Umbilical cord (tissue), 2 donors: Measurements from ENCODE around the gene UBE2J1. TPM values are rescaled to one million over a fixed set of nuclear protein-coding genes. Genes with fewer than 3 reads are reported as not detected.

ENCODE experiments used
- DNase-seq: peaks from one replicate; pipeline ENCODE4 v3.0.0-alpha.2; 2015; ENCODE audit warnings: low spot score
- total RNA-seq: library from RNA; depleted of rRNA; stranded (reverse); fragments of >200 nt; gene quantifications from one replicate; pipeline ENCODE4 v1.2.3, GENCODE V29; 2014; ENCODE audit warnings: low replicate concordance; ENCODE audit not compliant: insufficient read depth

Gene UBE2J1
- total RNA-seq, 1 donor from 2014 or later: 42.6 TPM

DNA sequence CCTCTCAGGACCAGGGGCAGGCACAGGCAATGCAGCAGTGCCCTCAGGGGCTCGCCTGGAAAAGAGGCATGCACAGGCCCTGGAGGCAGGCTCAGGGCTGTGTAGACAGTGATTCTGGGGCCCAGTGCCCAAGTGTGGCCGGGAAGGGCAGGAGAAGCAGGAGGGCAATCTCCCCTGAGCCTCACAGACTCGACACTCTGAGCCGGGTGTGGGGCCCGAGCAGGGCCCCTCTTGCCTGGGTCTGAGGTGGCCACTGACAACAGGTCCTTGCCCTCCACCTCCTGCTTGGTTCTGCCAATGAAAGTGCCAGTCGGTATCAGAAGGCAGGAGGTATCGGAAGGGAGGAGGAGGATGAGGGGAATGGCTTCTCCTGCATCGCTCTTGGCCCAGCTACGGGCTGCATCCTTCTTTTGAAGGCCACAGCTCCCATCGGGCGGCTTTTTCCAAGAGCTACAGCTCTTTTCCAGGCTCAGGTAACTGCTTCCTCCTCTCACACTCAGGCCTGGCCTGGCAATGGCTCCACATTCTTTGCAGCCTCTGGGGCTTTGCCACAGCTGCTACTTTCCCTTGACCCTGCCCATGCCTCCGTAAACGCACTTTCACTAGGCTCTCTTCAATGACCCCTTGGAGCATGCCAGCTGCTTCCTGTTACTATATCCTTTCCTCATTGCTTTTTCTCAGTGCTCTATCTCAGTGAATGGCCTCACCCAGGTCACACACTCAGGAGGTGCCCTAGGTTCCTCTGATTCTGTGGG lies 61.9 kb downstream of the UBE2J1 start:
- DNase-seq: no peak

DNA sequence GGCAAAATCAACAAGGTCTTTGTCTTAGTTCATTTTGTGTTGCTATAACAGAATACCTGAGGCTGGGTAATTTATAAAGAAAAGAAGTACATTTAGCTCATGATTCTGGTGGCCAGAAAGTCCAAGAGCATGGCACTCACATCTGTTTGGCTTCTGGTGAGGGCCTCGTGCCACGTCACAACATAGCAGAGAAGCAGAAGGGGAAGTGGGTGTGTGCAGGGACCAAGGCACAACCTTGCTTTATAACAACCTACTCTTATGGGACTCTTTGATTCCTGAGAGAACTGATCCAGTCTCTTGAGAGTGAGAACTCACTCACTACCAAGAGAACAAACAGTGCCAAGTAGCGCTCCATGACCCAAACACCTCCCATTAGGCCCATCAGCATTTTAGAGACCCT lies 62.8 kb downstream of the UBE2J1 start:
- DNase-seq: no peak

DNA sequence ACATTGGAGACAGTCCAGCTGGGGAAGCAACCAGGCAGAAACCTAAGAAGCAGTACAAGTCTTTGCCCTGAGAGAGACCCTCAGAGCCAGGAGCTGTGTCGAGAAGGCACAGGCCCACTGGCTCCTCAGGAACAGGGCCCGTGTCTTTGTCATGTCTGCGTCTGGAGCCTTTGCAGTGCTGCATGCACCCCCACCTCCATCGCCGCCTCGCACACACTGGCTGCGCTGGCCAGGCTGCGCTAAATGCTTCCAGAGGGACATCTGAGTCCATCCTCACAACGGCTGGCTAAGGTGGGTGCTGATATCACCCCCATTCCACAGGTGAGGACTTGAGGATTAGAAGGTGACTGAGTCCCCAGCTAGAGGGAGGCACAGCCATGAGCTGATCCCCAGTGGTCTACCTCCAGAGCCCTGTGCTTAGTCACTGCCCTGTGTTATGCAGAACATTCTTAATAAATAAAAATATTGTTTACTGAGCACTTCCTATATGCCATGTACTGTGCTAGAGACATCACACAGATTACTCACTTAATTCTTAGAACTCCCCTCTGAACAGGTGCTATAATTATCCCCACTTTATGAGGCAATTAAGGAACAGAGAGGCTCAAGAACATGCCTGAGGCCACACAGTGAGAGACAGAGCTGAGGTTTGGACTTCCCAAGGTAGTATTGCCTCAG lies 65.0 kb downstream of the UBE2J1 start:
- no peak for DNase-seq

DNA sequence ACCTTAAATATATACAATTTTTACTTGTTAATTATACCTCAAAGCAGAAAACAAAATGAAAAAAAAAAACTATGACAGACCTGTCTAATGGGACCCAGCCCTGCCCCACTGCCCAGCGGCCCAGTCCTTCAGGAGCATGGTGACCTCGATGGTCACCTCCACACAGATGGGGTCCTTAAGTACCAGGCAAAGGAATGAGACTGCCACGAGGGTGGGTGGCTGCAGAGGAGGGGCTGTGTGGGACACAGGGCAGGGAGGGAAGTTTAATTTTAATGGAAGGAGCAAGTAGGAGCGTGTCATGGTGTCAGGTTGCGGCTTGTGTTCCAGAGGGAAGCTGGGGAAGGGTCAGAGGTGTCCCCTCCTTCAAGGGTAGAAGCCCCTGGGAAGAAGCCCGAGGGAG lies 66.0 kb downstream of the UBE2J1 start:
- DNase-seq: no peak

DNA sequence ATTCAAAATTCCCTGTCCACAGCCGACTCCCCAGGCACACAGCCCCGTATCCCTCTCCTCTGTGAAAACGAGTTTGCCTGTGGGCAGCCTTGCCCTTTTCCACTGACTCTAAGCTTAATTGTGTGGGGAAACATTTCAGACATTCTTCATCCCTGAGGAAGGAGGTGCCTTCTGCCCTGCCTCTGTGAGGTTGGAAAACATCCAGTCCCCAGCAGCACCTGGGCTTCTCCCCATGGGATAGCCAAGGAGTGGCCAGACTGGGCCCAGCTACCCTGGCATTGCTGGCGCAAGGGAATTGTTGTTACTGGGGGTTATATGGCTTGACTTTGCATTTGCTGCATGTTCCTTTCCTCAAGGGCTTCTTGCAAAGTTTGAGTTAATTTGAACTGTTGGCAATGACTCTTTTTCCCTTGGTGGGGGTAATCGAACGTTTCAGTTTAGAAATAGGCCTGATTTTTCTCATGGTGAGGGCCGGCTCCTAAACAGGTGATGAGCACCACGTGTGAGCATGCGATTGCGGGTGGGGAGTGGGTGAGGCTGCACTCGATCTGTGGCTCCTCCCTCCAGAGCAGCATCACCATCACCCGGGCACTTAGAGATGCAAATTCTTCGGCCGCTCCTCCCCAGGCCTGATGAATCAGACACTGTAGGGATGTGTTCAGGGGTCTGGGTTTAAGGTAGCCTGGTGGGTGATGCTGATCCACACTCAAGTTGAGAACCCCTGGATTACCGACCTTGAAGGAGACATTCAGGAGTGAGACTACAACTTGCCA lies 67.4 kb downstream of the UBE2J1 start:
- no peak for DNase-seq

DNA sequence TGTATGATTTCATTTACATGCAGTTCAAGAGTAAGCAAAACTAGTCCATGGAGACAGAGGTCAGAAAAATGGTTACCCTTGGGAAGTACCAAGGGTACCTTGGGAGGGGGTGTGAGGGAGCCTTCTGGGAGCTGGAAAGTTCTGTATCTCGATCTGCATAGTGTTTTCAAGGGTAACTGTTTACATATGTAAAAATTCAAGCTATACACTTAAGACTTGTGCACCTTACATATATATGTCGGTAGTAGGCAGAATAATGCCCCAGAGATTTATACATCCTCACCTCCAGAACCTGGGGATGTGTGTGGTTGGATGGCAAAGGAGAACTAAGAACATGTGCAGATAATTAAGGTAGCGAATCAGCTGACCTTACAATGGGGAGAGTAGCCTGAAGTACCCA lies 68.4 kb downstream of the UBE2J1 start:
- DNase-seq: no peak

DNA sequence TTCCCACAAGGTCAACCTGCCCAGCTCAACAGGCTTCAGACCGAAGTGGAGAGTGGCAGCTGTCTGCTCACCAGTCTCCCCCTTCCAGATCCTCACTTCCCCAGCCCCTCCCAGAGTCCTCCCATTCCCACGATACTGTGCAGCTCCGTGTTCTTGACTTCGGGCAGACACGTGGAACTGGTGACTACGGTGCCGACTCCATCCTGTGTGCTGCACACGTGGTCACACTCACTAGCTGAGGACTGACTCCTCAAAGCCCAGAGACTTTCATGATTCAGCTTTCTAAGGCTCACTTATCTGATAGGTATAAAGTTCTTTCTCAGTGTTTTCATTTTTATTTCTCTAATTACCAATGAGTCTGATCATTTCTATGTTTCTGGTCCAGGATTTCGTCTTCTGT lies 69.8 kb downstream of the UBE2J1 start:
- no peak for DNase-seq

DNA sequence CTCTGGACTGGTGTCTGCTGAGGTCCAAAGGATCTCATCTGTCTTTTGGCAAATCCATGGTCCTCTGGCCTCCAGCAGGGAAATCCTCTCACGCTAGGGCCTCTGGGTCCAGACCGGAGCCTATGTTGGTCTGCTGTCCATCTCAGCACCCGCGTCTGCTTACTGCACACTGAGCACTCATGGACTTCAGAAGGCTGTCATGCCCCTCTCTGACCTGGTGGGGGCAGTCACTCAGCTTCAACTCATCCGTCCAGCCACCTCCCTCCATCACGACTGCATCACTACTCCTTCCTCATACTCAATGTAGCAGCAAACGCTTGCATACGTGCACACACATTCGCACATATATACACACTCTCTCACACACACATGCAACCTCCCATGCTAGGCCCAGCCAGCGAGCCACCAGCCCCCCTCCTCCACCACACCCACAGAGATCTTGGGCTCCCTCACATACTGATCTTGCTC lies 70.7 kb downstream of the UBE2J1 start:
- no peak for DNase-seq

DNA sequence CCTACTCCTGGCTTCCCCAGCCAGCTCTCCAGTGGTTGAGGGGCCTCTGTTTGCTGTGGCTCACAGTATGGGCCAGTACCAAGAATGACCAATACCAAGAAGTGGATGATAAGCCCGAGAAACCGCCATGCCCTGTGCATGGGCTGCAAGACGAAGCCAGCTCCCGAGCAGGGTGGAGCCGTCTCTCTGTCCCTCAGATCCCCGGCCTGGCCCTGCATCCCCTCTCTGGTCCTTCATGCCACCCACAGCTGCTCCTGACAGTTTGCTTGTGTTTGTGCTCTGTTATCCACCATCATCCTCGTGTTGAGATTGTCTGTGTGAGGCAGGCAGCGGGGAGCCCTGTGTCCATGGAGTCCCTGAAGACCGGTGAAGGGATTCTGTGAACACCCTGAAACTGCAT lies 73.6 kb downstream of the UBE2J1 start:
- no peak for DNase-seq

Other genes starting within 250 kb of the UBE2J1 start
- 4.3 TPM for gene SRSF12, start 234.7 kb downstream of the UBE2J1 start, total RNA-seq
- 23.8 TPM for gene PM20D2, start 206.7 kb downstream of the UBE2J1 start, total RNA-seq
- 0.24 TPM for gene GABRR1, start 135.4 kb downstream of the UBE2J1 start, total RNA-seq
- gene GABRR2, start 37.4 kb downstream of the UBE2J1 start, total RNA-seq: not detected
- gene RRAGD, start 59.6 kb upstream of the UBE2J1 start, total RNA-seq: 9.6 TPM
- gene ANKRD6, start 80.4 kb upstream of the UBE2J1 start, total RNA-seq: 52.7 TPM